HepG2 (cell line): ENCODE results near the gene GNG4. TPM values are rescaled to one million over a fixed set of nuclear protein-coding genes. Genes with fewer than 3 reads are reported as not detected.

ENCODE experiments used
- BORCS8-MEF2B ChIP-seq: sonication (generic); formaldehyde crosslinking; IDR thresholded peaks from 2 replicates; pipeline ENCODE4 v1.8.0; 2022; ENCODE audit warnings: mild to moderate bottlenecking, missing genetic modification reagents
- HNF4A ChIP-seq: sonication (generic); formaldehyde crosslinking; IDR thresholded peaks from 2 replicates; pipeline ENCODE4 v1.4.0; 2020; ENCODE audit warnings: missing genetic modification reagents
- HOXA9 ChIP-seq: sonication (generic); formaldehyde crosslinking; IDR thresholded peaks from 2 replicates; pipeline ENCODE4 v1.8.1; 2022; ENCODE audit warnings: missing genetic modification reagents, mild to moderate bottlenecking, moderate library complexity, borderline replicate concordance
- KLF9 ChIP-seq: IDR thresholded peaks from 2 replicates; pipeline ENCODE4 v1.6.1; 2016; ENCODE audit warnings: low read depth
- MAFK ChIP-seq, 2 experiments: IDR thresholded peaks in 1 of 2; conservative IDR thresholded peaks in 1 of 2; 2 replicates each; pipeline ENCODE4 v1.6.1; 2011; ENCODE audit warnings: improper control_type of control experiment in 2 of 2, low read length in 2 of 2
- NFKBIZ ChIP-seq: IDR thresholded peaks from 2 replicates; pipeline ENCODE4 v1.6.1; 2018; ENCODE audit warnings: missing genetic modification reagents, missing compliant biosample characterization
- NFYB ChIP-seq: sonication (generic); formaldehyde crosslinking; IDR thresholded peaks from 2 replicates; pipeline ENCODE4 v1.4.0; 2020; ENCODE audit warnings: missing genetic modification reagents
- NR2F6 ChIP-seq, 2 experiments: IDR thresholded peaks; 2 replicates each; pipeline ENCODE4 v1.6.1; 2016; ENCODE audit warnings: antibody characterized with exemption in 1 of 2, mild to moderate bottlenecking in 1 of 2
- PITX1 ChIP-seq: sonication (generic); formaldehyde crosslinking; IDR thresholded peaks from 2 replicates; pipeline ENCODE4 v1.5.1; 2020; ENCODE audit warnings: mild to moderate bottlenecking, missing genetic modification reagents
- RBFOX2 ChIP-seq: fragments of 200-400 bp; formaldehyde crosslinking; IDR thresholded peaks from 2 replicates; pipeline ENCODE4 v1.6.1; 2017; ENCODE audit warnings: low read depth, mild to moderate bottlenecking, low read length
- TAF15 ChIP-seq: fragments of 200-400 bp; formaldehyde crosslinking; IDR thresholded peaks from one replicate; pipeline ENCODE4 v1.6.1; 2018; ENCODE audit warnings: mild to moderate bottlenecking, low read depth, low read length; ENCODE audit not compliant: poor library complexity, severe bottlenecking
- THYN1 ChIP-seq: sonication (generic); formaldehyde crosslinking; IDR thresholded peaks from 2 replicates; pipeline ENCODE4 v1.8.1; 2023; ENCODE audit warnings: low read depth, mild to moderate bottlenecking, moderate library complexity, missing genetic modification reagents, borderline replicate concordance
- TIGD3 ChIP-seq: sonication (generic); formaldehyde crosslinking; IDR thresholded peaks from 2 replicates; pipeline ENCODE4 v1.5.1; 2020; ENCODE audit warnings: mild to moderate bottlenecking, missing genetic modification reagents, borderline replicate concordance
- ZBTB8A ChIP-seq: sonication (generic); formaldehyde crosslinking; IDR thresholded peaks from 2 replicates; pipeline ENCODE4 v1.4.0; 2020; ENCODE audit warnings: mild to moderate bottlenecking, low read depth, missing genetic modification reagents, borderline replicate concordance
- ZNF207 ChIP-seq: fragments of 450-650 bp; IDR thresholded peaks from 2 replicates; pipeline ENCODE4 v1.6.1; 2016; ENCODE audit warnings: antibody characterized with exemption, borderline replicate concordance
- ZNF7 ChIP-seq: IDR thresholded peaks from 2 replicates; pipeline ENCODE4 v1.6.1; 2016; ENCODE audit warnings: missing biosample characterization, missing genetic modification reagents
- ZNF891 ChIP-seq: sonication (generic); formaldehyde crosslinking; IDR thresholded peaks from 2 replicates; pipeline ENCODE4 v1.5.0; 2020; ENCODE audit warnings: mild to moderate bottlenecking, missing genetic modification reagents
- polyA plus RNA-seq, 8 experiments: library from polyadenylated mRNA; depleted of rRNA in 3 of 8; stranded (reverse) in 7 of 8; unstranded in 1 of 8; fragments of >200 nt; fragmentation: Illumina TruSeq in 4 of 8; extraction: Trizol in 4 of 8; gene quantifications; 2 replicates each; pipeline versions ENCODE4 v1.2.1 to v1.2.3, GENCODE V29; 2011 to 2016; ENCODE audit warnings: low read depth in 4 of 8, missing spikeins in 1 of 8, mixed read lengths in 1 of 8; ENCODE audit not compliant: insufficient read depth in 1 of 8
- total RNA-seq, 5 experiments: library from RNA; depleted of rRNA; stranded (reverse); fragments of >200 nt; fragmentation: Illumina TruSeq; extraction: Trizol; gene quantifications; 2 replicates each; pipeline ENCODE4 v1.2.3, GENCODE V29; 2016; ENCODE audit warnings: low read depth in 1 of 5
- TF ChIP-seq, protein P1 (sequence below): sonication (generic); formaldehyde crosslinking; IDR thresholded peaks from 2 replicates; pipeline ENCODE4 v1.4.0; 2020; ENCODE audit warnings: mild to moderate bottlenecking, missing genetic modification reagents

Gene GNG4
- total and polyA plus RNA-seq, 2 of the 13 experiments (the other 11 are each of a cell fraction or from before 2014, with no cell fraction given): 27.1 to 69.5 TPM

GRCh38 chr1:235650341-235651169 is 971 bp upstream of the GNG4 start (continued):
- TF ChIP-seq NR2F6 (IDR thresholded peaks at IDR 0.05) (peak; percentile 47; the same call in 1 of the 2 replicates), NR2F6 (CRISPR knock-in tag; IDR thresholded peaks at IDR 0.05) (peak; percentile 77), HOXA9 (CRISPR knock-in tag) (0 out of 2 replicates have a peak, but pooled peaks have one; percentile 59), NFYB (CRISPR knock-in tag) (peak; percentile 59; the same call in 1 of the 2 replicates), ZNF207 (no peak), TAF15 (no peak), ZBTB8A (CRISPR knock-in tag) (0 out of 2 replicates have a peak, but pooled peaks have one; percentile 53), PITX1 (CRISPR knock-in tag) (peak; percentile 89), NFKBIZ (peak; percentile 92), MAFK (conservative IDR thresholded peaks at IDR 0.05 in 1 of 2, IDR thresholded peaks at IDR 0.05 in 1 of 2; ENCODE audit: low read length in 2 of 2) (no peak), RBFOX2 (peak; percentile 92), ZNF891 (CRISPR knock-in tag) (0 out of 2 replicates have a peak, but pooled peaks have one; percentile 21), TIGD3 (CRISPR knock-in tag) (peak; percentile 31; the same call in 1 of the 2 replicates), HNF4A (CRISPR knock-in tag) (peak; percentile 99), ZNF7 (CRISPR knock-in tag) (no peak), THYN1 (CRISPR knock-in tag) (no peak), KLF9 (CRISPR knock-in tag) (no peak), BORCS8-MEF2B (CRISPR knock-in tag) (no peak)
- TF ChIP-seq, protein P1, sequence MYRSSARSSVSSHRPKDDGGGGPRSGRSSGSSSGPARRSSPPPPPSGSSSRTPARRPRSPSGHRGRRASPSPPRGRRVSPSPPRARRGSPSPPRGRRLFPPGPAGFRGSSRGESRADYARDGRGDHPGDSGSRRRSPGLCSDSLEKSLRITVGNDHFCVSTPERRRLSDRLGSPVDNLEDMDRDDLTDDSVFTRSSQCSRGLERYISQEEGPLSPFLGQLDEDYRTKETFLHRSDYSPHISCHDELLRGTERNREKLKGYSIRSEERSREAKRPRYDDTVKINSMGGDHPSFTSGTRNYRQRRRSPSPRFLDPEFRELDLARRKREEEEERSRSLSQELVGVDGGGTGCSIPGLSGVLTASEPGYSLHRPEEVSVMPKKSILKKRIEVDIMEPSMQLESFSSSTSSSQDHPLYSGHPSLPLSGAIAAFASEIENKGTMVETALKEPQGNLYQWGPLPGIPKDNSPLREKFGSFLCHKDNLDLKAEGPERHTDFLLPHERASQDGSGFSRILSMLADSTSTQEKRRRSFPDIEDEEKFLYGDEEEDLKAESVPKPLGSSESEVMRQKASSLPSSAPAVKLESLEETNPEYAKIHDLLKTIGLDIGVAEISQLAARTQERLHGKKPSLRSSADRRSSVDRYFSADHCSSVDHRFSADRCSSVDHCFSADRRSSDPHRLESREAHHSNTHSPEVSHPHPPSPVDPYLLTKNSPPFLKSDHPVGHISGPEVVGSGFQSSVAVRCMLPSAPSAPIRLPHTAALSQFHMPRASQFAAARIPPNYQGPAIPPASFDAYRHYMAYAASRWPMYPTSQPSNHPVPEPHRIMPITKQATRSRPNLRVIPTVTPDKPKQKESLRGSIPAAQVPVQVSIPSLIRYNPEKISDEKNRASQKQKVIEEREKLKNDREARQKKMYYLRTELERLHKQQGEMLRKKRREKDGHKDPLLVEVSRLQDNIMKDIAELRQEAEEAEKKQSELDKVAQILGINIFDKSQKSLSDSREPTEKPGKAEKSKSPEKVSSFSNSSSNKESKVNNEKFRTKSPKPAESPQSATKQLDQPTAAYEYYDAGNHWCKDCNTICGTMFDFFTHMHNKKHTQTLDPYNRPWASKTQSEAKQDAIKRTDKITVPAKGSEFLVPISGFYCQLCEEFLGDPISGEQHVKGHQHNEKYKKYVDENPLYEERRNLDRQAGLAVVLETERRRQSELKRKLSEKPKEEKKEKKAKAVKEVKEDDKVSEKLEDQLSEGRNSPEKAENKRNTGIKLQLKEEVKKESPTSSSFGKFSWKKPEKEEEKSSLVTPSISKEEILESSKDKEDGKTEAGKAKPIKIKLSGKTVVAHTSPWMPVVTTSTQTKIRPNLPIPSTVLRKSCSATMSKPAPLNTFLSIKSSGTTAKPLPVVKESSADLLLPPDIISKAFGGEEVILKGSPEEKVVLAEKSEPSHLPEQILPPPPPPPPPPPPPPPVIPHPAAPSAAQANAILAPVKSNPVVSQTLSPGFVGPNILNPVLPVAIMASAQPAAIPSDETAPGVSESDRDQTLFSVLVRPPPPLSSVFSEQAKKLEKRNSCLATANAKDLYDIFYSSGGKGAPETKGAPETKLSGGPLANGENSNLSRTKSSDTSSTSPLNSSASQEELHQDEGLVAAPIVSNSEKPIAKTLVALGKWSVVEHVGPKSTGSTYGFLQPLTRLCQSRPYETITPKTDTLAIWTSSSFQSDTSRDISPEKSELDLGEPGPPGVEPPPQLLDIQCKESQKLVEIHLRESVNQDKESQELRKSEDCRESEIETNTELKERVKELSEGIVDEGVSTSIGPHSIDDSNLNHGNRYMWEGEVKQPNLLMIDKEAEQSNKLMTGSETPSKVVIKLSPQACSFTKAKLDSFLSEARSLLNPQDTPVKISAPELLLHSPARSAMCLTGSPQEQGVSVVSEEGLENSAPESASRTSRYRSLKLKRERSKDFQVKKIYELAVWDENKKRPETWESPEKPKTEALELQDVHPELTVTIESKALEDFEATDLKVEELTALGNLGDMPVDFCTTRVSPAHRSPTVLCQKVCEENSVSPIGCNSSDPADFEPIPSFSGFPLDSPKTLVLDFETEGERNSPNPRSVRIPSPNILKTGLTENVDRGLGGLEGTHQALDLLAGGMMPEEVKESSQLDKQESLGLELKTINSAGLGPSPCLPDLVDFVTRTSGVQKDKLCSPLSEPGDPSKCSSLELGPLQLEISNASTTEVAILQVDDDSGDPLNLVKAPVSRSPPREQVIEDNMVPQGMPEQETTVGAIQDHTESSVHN (CRISPR knock-in tag): no peak
